ENCODE measurements around the gene RFWD3. TPM values are rescaled to one million over a fixed set of nuclear protein-coding genes. Genes with fewer than 3 reads are reported as not detected.

The RFWD3 gene
- total RNA-seq, 1 experiment from 2014 or later: 36.3 TPM

- H3K79me2 ChIP-seq (ENCODE audit: low read length): peaks cover 97% of the 10 kb centered on the region
Observed at GRCh38 chr16:74591876-74592650, 74.6 kb downstream of the RFWD3 start.

GRCh38 chr16:74586948-74587347 lies 79.7 kb downstream of the RFWD3 start:
- Histone ChIP-seq H3K9ac (ENCODE audit: low read length) (no peak overlapping the region), H3K4me2 (ENCODE audit: low read depth, low read length, poor library complexity, severe bottlenecking) (no peak overlapping the region), H3K27ac (ENCODE audit: low read length) (no peak overlapping the region), H3K9me2 (replicated peaks; ENCODE audit: insufficient read depth, low read length) (no peaks in the 10 kb centered on the region), H2AFZ (ENCODE audit: low read length) (no peak overlapping the region), H4K20me1 (ENCODE audit: insufficient read depth, low read depth, low read length) (no peaks in the 10 kb centered on the region), H3K4me1 (ENCODE audit: low read length) (peaks cover 6% of the 10 kb centered on the region; the same call in 1 of the 2 replicates), H3K4me3 (ENCODE audit: low read length) (no peak overlapping the region), H3K9me3 (ENCODE audit: low read length) (no peaks in the 10 kb centered on the region), H3K36me3 (ENCODE audit: insufficient read depth, low read length) (no peaks in the 10 kb centered on the region), H3K79me2 (ENCODE audit: low read length) (peaks cover 96% of the 10 kb centered on the region), H3K27me3 (ENCODE audit: low read length) (no peaks in the 10 kb centered on the region)
- DNase-seq: no peak

More at GRCh38 chr16:74591876-74592650, 74.6 kb downstream of the RFWD3 start:
- Histone ChIP-seq H3K4me3 (ENCODE audit: low read length) (no peak overlapping the region), H3K36me3 (ENCODE audit: insufficient read depth, low read length) (no peaks in the 10 kb centered on the region), H4K20me1 (ENCODE audit: insufficient read depth, low read depth, low read length) (no peaks in the 10 kb centered on the region), H3K9ac (ENCODE audit: low read length) (no peak overlapping the region), H3K27ac (ENCODE audit: low read length) (no peak overlapping the region), H3K4me1 (ENCODE audit: low read length) (peaks cover 6% of the 10 kb centered on the region; the same call in 1 of the 2 replicates), H3K9me2 (replicated peaks; ENCODE audit: insufficient read depth, low read length) (no peaks in the 10 kb centered on the region), H3K27me3 (ENCODE audit: low read length) (no peaks in the 10 kb centered on the region), H3K4me2 (ENCODE audit: low read depth, low read length, poor library complexity, severe bottlenecking) (no peak overlapping the region), H2AFZ (ENCODE audit: low read length) (no peak overlapping the region), H3K9me3 (ENCODE audit: low read length) (no peaks in the 10 kb centered on the region)
- no peak for DNase-seq

GRCh38 chr16:74585846-74586443 lies 80.7 kb downstream of the RFWD3 start:
- Histone ChIP-seq H4K20me1 (ENCODE audit: insufficient read depth, low read depth, low read length) (no peaks in the 10 kb centered on the region), H3K27ac (ENCODE audit: low read length) (no peak overlapping the region), H3K9ac (ENCODE audit: low read length) (no peak overlapping the region), H3K27me3 (ENCODE audit: low read length) (no peaks in the 10 kb centered on the region), H3K36me3 (ENCODE audit: insufficient read depth, low read length) (no peaks in the 10 kb centered on the region), H3K4me1 (ENCODE audit: low read length) (peaks cover 6% of the 10 kb centered on the region), H3K9me3 (ENCODE audit: low read length) (no peaks in the 10 kb centered on the region), H2AFZ (ENCODE audit: low read length) (no peak overlapping the region), H3K4me3 (ENCODE audit: low read length) (no peak overlapping the region), H3K79me2 (ENCODE audit: low read length) (peaks cover 96% of the 10 kb centered on the region), H3K9me2 (replicated peaks; ENCODE audit: insufficient read depth, low read length) (no peaks in the 10 kb centered on the region), H3K4me2 (ENCODE audit: low read depth, low read length, poor library complexity, severe bottlenecking) (no peak overlapping the region)
- no peak for DNase-seq

- H2AFZ ChIP-seq (ENCODE audit: low read length): no peak overlapping the region
- no peaks in the 10 kb centered on the region for H3K36me3 ChIP-seq (ENCODE audit: insufficient read depth, low read length)
- DNase-seq: no peak
- no peaks in the 10 kb centered on the region for H4K20me1 ChIP-seq (ENCODE audit: insufficient read depth, low read depth, low read length)
- H3K4me1 ChIP-seq (ENCODE audit: low read length): no peaks in the 10 kb centered on the region; the same call in 1 of the 2 replicates
- H3K27me3 ChIP-seq (ENCODE audit: low read length): no peaks in the 10 kb centered on the region
- no peaks in the 10 kb centered on the region for H3K9me3 ChIP-seq (ENCODE audit: low read length)
- no peak overlapping the region for H3K4me3 ChIP-seq (ENCODE audit: low read length)
- H3K27ac ChIP-seq (ENCODE audit: low read length): no peak overlapping the region; the same call in 1 of the 2 replicates
- H3K4me2 ChIP-seq (ENCODE audit: low read depth, low read length, poor library complexity, severe bottlenecking): no peak overlapping the region
- H3K9ac ChIP-seq (ENCODE audit: low read length): no peak overlapping the region
- H3K79me2 ChIP-seq (ENCODE audit: low read length): peaks cover 99% of the 10 kb centered on the region
- no peaks in the 10 kb centered on the region for H3K9me2 ChIP-seq (replicated peaks; ENCODE audit: insufficient read depth, low read length)
Observed at GRCh38 chr16:74583926-74584666, 82.6 kb downstream of the RFWD3 start.

- no peaks in the 10 kb centered on the region for H3K9me3 ChIP-seq (ENCODE audit: low read length)
- H4K20me1 ChIP-seq (ENCODE audit: insufficient read depth, low read depth, low read length): no peaks in the 10 kb centered on the region
- H3K4me1 ChIP-seq (ENCODE audit: low read length): no peaks in the 10 kb centered on the region; the same call in 1 of the 2 replicates
- no peak overlapping the region for H3K9ac ChIP-seq (ENCODE audit: low read length)
- no peaks in the 10 kb centered on the region for H3K27me3 ChIP-seq (ENCODE audit: low read length)
- H2AFZ ChIP-seq (ENCODE audit: low read length): no peak overlapping the region
- no peaks in the 10 kb centered on the region for H3K9me2 ChIP-seq (replicated peaks; ENCODE audit: insufficient read depth, low read length)
- H3K27ac ChIP-seq (ENCODE audit: low read length): no peak overlapping the region
- H3K4me3 ChIP-seq (ENCODE audit: low read length): no peak overlapping the region
- DNase-seq: no peak
- peaks cover 99% of the 10 kb centered on the region for H3K79me2 ChIP-seq (ENCODE audit: low read length)
- H3K4me2 ChIP-seq (ENCODE audit: low read depth, low read length, poor library complexity, severe bottlenecking): no peak overlapping the region
- no peaks in the 10 kb centered on the region for H3K36me3 ChIP-seq (ENCODE audit: insufficient read depth, low read length)
Observed at GRCh38 chr16:74582970-74583369, 83.7 kb downstream of the RFWD3 start.

- Histone ChIP-seq H3K79me2 (ENCODE audit: low read length) (peaks cover 99% of the 10 kb centered on the region), H3K4me3 (ENCODE audit: low read length) (no peak overlapping the region), H3K4me1 (ENCODE audit: low read length) (no peaks in the 10 kb centered on the region; the same call in 1 of the 2 replicates), H3K9ac (ENCODE audit: low read length) (no peak overlapping the region), H3K9me2 (replicated peaks; ENCODE audit: insufficient read depth, low read length) (no peaks in the 10 kb centered on the region), H3K36me3 (ENCODE audit: insufficient read depth, low read length) (no peaks in the 10 kb centered on the region), H3K9me3 (ENCODE audit: low read length) (no peaks in the 10 kb centered on the region), H3K27ac (ENCODE audit: low read length) (no peak overlapping the region), H3K4me2 (ENCODE audit: low read depth, low read length, poor library complexity, severe bottlenecking) (no peak overlapping the region), H4K20me1 (ENCODE audit: insufficient read depth, low read depth, low read length) (no peaks in the 10 kb centered on the region), H3K27me3 (ENCODE audit: low read length) (no peaks in the 10 kb centered on the region), H2AFZ (ENCODE audit: low read length) (no peak overlapping the region)
- DNase-seq: no peak
Observed at GRCh38 chr16:74580833-74581232, 85.8 kb downstream of the RFWD3 start.

GRCh38 chr16:74578838-74579237 lies 87.8 kb downstream of the RFWD3 start:
- H4K20me1 ChIP-seq (ENCODE audit: insufficient read depth, low read depth, low read length): no peaks in the 10 kb centered on the region
- H3K79me2 ChIP-seq (ENCODE audit: low read length): peaks cover 98% of the 10 kb centered on the region
- no peaks in the 10 kb centered on the region for H3K36me3 ChIP-seq (ENCODE audit: insufficient read depth, low read length)
- H3K9me3 ChIP-seq (ENCODE audit: low read length): no peaks in the 10 kb centered on the region
- no peak overlapping the region for H3K4me3 ChIP-seq (ENCODE audit: low read length)
- DNase-seq: no peak
- H3K27me3 ChIP-seq (ENCODE audit: low read length): no peaks in the 10 kb centered on the region
- no peak overlapping the region for H2AFZ ChIP-seq (ENCODE audit: low read length)
- no peak overlapping the region for H3K27ac ChIP-seq (ENCODE audit: low read length)
- H3K4me1 ChIP-seq (ENCODE audit: low read length): peaks cover 3% of the 10 kb centered on the region
- H3K4me2 ChIP-seq (ENCODE audit: low read depth, low read length, poor library complexity, severe bottlenecking): no peak overlapping the region
- no peaks in the 10 kb centered on the region for H3K9me2 ChIP-seq (replicated peaks; ENCODE audit: insufficient read depth, low read length)
- no peak overlapping the region for H3K9ac ChIP-seq (ENCODE audit: low read length)

GRCh38 chr16:74578433-74578832 lies 88.2 kb downstream of the RFWD3 start:
- no peak overlapping the region for H3K27ac ChIP-seq (ENCODE audit: low read length)

More at GRCh38 chr16:74578433-74578832, 88.2 kb downstream of the RFWD3 start:
- no peaks in the 10 kb centered on the region for H3K27me3 ChIP-seq (ENCODE audit: low read length)
- DNase-seq: no peak
- no peak overlapping the region for H3K4me3 ChIP-seq (ENCODE audit: low read length)
- no peaks in the 10 kb centered on the region for H3K9me2 ChIP-seq (replicated peaks; ENCODE audit: insufficient read depth, low read length)
- no peaks in the 10 kb centered on the region for H3K9me3 ChIP-seq (ENCODE audit: low read length)
- H3K36me3 ChIP-seq (ENCODE audit: insufficient read depth, low read length): no peaks in the 10 kb centered on the region
- peaks cover 7% of the 10 kb centered on the region for H3K4me1 ChIP-seq (ENCODE audit: low read length)
- no peak overlapping the region for H3K9ac ChIP-seq (ENCODE audit: low read length)
- H4K20me1 ChIP-seq (ENCODE audit: insufficient read depth, low read depth, low read length): no peaks in the 10 kb centered on the region
- H2AFZ ChIP-seq (ENCODE audit: low read length): no peak overlapping the region
- H3K4me2 ChIP-seq (ENCODE audit: low read depth, low read length, poor library complexity, severe bottlenecking): no peak overlapping the region
- peaks cover 98% of the 10 kb centered on the region for H3K79me2 ChIP-seq (ENCODE audit: low read length)
